HG03060 (cell line): ENCODE results near the gene AMFR.

Source experiments
- ATAC-seq: cut with Tn5 transposase; IDR thresholded peaks from one replicate; pipeline ENCODE4 v1.9.1; 2021; ENCODE audit warnings: low read depth, moderate number of reproducible peaks; ENCODE audit not compliant: unreplicated experiment

The AMFR gene

GRCh38 chr16:56424791-56425438 lies 430 bp downstream of the AMFR start:
- ATAC-seq: no peak

DNA sequence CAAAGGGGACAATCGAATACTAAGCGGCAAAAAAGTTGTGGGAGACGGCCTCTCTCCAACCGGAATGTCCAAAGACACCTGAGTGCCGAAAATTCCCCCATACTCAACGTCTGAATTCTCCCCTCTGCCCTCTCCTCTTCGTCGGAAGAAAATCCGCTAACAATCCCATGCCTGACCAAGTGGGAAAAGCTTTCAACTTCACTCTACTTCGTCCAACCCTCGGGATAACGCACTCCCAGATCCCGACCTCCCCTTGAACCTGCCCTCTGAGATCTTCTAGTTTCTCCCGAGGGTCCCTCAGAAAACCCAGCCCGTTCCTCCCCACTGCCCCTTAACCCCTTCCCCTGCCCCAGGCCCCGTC lies 961 bp downstream of the AMFR start:
- ATAC-seq: no peak

- ATAC-seq: no peak
These were observed 1.6 kb downstream of the AMFR start for GRCh38 chr16:56423584-56424403.

GRCh38 chr16:56422896-56423441 lies 2.4 kb downstream of the AMFR start:
- ATAC-seq: no peak

- no peak for ATAC-seq
These were observed 3.2 kb downstream of the AMFR start for GRCh38 chr16:56421976-56422669.

DNA sequence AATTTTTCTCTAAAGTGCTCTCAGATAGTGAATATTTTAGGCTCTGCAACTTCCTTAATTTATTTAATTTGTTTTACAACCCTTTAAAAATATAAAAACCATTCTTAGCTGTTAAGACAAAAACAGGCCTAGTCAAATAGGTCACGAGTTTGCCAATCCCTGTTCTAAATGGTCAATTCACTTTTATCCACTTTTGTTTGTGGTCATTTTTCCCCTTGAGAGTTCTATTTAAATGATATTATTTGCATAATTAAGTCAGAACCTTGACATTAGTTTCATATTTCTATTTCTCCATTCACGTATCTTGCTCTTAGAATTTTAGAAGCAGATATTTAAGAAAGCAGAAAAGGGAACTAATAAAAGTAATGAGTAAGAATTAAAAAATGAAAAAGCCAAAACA lies 4.0 kb downstream of the AMFR start:
- no peak for ATAC-seq

GRCh38 chr16:56420613-56421012 lies 4.7 kb downstream of the AMFR start:
- ATAC-seq: no peak

GRCh38 chr16:56419740-56420548 lies 5.4 kb downstream of the AMFR start:
- no peak for ATAC-seq

DNA sequence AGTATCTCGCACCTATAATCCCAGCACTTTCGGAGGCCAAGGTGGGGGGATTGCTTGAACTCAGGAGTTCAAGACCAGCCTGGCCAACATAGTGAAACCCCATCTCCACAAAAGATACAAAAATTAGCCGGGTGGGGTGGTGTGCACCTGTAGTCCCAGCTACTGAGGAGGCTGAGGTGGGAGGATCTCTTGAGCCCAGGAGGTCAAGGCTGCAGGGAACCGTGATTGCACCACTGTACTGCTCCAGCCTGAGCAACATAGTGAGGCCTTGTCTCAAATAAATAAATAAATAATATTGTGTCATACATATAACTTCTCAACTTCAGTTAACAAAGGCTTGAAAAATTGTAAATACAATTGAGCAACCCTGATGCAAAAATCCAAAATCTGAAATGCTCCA lies 8.2 kb downstream of the AMFR start:
- ATAC-seq: no peak

DNA sequence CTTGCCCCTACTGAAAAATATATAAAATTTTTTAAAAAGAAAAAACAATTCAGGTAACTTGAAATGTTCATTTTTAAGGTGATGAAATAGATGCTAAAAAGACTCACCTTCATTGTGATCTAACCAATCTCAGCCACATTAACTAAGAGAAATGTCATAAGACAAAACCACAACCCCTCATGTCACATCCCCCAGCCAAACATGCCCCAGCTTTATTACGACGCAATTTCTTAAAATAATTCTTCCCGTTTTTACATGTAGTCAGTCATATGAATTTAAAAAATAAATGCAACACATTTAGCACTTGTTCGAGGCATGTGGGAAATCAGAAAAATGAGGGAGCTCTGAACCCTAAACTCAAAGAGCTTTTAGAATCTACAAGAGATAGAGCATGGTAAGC lies 9.5 kb downstream of the AMFR start:
- no peak for ATAC-seq

- no peak for ATAC-seq
These were observed 11.0 kb downstream of the AMFR start for GRCh38 chr16:56414366-56414765.

- ATAC-seq: no peak
These were observed 12.0 kb downstream of the AMFR start for GRCh38 chr16:56413381-56413780.

GRCh38 chr16:56411624-56412023 lies 13.7 kb downstream of the AMFR start:
- ATAC-seq: no peak

DNA sequence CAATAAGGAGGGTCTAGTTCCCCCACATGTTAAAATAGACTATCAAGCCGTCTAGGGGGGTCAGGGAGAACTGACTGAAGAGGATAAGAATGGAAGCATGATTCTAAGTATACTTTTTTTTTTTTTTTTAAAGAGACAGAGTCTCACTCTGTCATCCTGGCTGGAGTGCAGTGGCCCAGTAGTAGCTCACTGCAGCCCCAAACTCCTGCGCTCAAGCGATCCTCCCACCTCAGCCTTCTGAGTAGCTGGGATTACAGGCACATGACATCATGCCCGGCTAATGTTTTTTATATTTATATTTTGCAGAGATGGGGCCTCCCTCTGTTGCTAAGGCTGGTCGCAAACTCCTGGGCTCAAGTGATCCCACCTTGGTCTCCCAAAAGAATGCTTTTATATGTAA lies 14.2 kb downstream of the AMFR start:
- ATAC-seq: no peak

GRCh38 chr16:56409195-56409594 lies 16.1 kb downstream of the AMFR start:
- ATAC-seq: no peak

GRCh38 chr16:56408379-56409098 lies 16.8 kb downstream of the AMFR start:
- ATAC-seq: no peak

GRCh38 chr16:56405977-56406672 lies 19.2 kb downstream of the AMFR start:
- no peak for ATAC-seq

DNA sequence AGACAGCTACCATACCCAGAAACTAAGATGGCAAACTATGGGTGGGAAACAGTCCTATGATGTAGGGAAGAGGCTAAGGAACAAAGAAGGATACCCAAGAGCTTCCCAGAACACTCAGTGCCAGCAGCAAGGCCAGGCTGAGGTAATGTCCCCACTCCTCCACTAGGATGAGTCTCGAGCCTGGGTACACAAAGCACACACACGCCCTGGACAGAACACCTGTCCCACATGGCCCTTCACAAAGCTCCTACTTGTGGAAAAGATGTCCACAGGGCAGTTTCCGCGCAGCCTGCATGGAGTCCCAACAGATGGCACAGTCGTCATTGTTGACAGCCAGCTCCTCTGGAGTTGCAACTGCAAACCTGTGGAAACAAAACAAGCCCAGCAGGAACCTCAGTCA lies 23.9 kb downstream of the AMFR start:
- no peak for ATAC-seq

DNA sequence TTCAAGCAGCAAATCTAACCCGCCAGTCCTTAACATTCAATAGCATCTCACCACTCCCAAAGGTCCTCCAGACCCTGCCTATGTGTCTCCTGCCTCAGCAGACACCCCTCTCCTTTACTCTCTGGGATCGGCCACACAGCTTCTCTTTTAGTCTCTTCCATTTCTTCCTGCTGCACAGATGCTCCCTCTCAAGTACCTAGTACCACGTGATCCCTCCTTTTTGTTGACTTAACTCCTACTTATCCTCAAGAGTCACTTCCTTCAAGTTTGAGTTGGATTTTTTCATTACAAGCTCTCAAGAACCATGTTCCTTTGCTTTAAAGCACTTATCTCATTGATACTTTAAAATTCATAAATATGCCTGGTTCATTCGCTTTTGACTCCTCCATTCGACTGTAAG lies 24.9 kb downstream of the AMFR start:
- ATAC-seq: no peak
